Liver (tissue), 9 donors: ENCODE results near the gene NOM1. TPM values are rescaled to one million over a fixed set of nuclear protein-coding genes. Genes with fewer than 3 reads are reported as not detected.

Source experiments
- DNase-seq: peaks from one replicate; pipeline ENCODE4 v3.0.0-alpha.2; 2017; ENCODE audit warnings: low spot score
- H3K27ac ChIP-seq, 2 donors: one replicate each; pipeline ENCODE4 v1.7.0; 2013; ENCODE audit warnings: inconsistent platforms in 2 of 2, low read length in 2 of 2, control low read depth in 1 of 2, low read depth in 1 of 2, mild to moderate bottlenecking in 1 of 2
- H3K27me3 ChIP-seq, 4 donors: one replicate each; pipeline versions ENCODE4 v1.6.1 to v1.7.0; 2013; ENCODE audit warnings: low read length in 3 of 4, inconsistent platforms in 1 of 4, mild to moderate bottlenecking in 1 of 4, moderate library complexity in 1 of 4; ENCODE audit not compliant: control insufficient read depth in 4 of 4, insufficient read depth in 4 of 4
- H3K36me3 ChIP-seq, 4 donors: one replicate each; pipeline versions ENCODE4 v1.6.1 to v1.7.0; 2013; ENCODE audit warnings: low read length in 3 of 4, mild to moderate bottlenecking in 3 of 4, low read depth in 1 of 4, moderate library complexity in 1 of 4; ENCODE audit not compliant: control insufficient read depth in 4 of 4, insufficient read depth in 3 of 4
- H3K4me1 ChIP-seq, 4 donors: one replicate each; pipeline versions ENCODE4 v1.6.1 to v1.7.0; 2013; ENCODE audit warnings: low read length in 3 of 4, mild to moderate bottlenecking in 3 of 4, moderate library complexity in 1 of 4; ENCODE audit not compliant: control insufficient read depth in 4 of 4, insufficient read depth in 4 of 4
- H3K4me3 ChIP-seq, 3 donors: one replicate each; pipeline versions ENCODE4 v1.6.1 to v1.7.0; 2013; ENCODE audit warnings: low read length in 3 of 3, control low read depth in 1 of 3, low read depth in 1 of 3, mild to moderate bottlenecking in 1 of 3
- H3K9ac ChIP-seq, 2 donors: one replicate each; pipeline ENCODE4 v1.7.0; 2013; ENCODE audit warnings: low read length in 2 of 2, mild to moderate bottlenecking in 2 of 2, moderate library complexity in 2 of 2, control low read depth in 1 of 2, low read depth in 1 of 2
- H3K9me3 ChIP-seq, 4 donors: one replicate each; pipeline versions ENCODE4 v1.6.1 to v1.7.0; 2013; ENCODE audit warnings: low read length in 3 of 4; ENCODE audit not compliant: control insufficient read depth in 4 of 4
- CTCF ChIP-seq: fragments of 150-350 bp; IDR thresholded peaks from 2 replicates; pipeline ENCODE4 v1.5.1; 2017; ENCODE audit warnings: improper control_type of control experiment, low read depth, low read length; ENCODE audit not compliant: missing input control
- FOXA1 ChIP-seq: IDR thresholded peaks from 2 replicates; pipeline ENCODE4 v1.6.1; 2016; ENCODE audit warnings: antibody characterized with exemption
- FOXA2 ChIP-seq: IDR thresholded peaks from 2 replicates; pipeline ENCODE4 v1.6.1; 2016; ENCODE audit warnings: antibody characterized with exemption
- GABPA ChIP-seq, 2 donors: IDR thresholded peaks in 1 of 2; conservative IDR thresholded peaks in 1 of 2; 2 replicates each; pipeline ENCODE4 v1.6.1; 2016; ENCODE audit warnings: antibody characterized with exemption in 2 of 2, mild to moderate bottlenecking in 1 of 2, moderate library complexity in 1 of 2
- HNF4A ChIP-seq, 2 donors: conservative IDR thresholded peaks; 2 replicates each; pipeline ENCODE4 v1.6.1; 2016; ENCODE audit warnings: antibody characterized with exemption in 2 of 2, mild to moderate bottlenecking in 2 of 2
- HNF4G ChIP-seq: IDR thresholded peaks from 2 replicates; pipeline ENCODE4 v1.6.1; 2016; ENCODE audit warnings: antibody characterized with exemption
- JUND ChIP-seq, 2 donors: IDR thresholded peaks; 2 replicates each; pipeline ENCODE4 v1.6.1; 2016; ENCODE audit warnings: antibody characterized with exemption in 2 of 2
- NR2F2 ChIP-seq: IDR thresholded peaks from 2 replicates; pipeline ENCODE4 v1.6.1; 2016; ENCODE audit warnings: antibody characterized with exemption
- RAD21 ChIP-seq, 2 donors: IDR thresholded peaks; 2 replicates each; pipeline ENCODE4 v1.6.1; 2016; ENCODE audit warnings: antibody characterized with exemption in 2 of 2, mild to moderate bottlenecking in 2 of 2
- TAF1 ChIP-seq: conservative IDR thresholded peaks from 2 replicates; pipeline ENCODE4 v1.6.1; 2016; ENCODE audit warnings: antibody characterized with exemption, mild to moderate bottlenecking
- ZBTB33 ChIP-seq: IDR thresholded peaks from 2 replicates; pipeline ENCODE4 v1.6.1; 2016; ENCODE audit warnings: antibody characterized with exemption
- WGBS: extraction: QIAGEN DNeasy Blood & Tissue Kit; methylation state at CpG from one replicate; pipeline ENCODE4 v1.1.7; 2013; 5-methylcytosine and 5-hydroxymethylcytosine counted together
- polyA plus RNA-seq, 2 donors: library from polyadenylated mRNA; stranded (reverse) in 1 of 2; unstranded in 1 of 2; fragments of 200-250 nt in 1 of 2; fragments of >200 nt in 1 of 2; fragmentation: Nextera tagmentation in 1 of 2; extraction: Ambion mirVana in 1 of 2; gene quantifications; one replicate each; pipeline versions ENCODE4 v1.2.1 to v1.2.3, GENCODE V29; 2013 to 2015
- total RNA-seq, 2 donors: library from RNA; depleted of rRNA; stranded (reverse); fragments of >200 nt; gene quantifications; one replicate each; pipeline ENCODE4 v1.2.3, GENCODE V29; 2014
- TF ChIP-seq, protein P1 (sequence below): IDR thresholded peaks from 2 replicates; pipeline ENCODE4 v1.6.1; 2016; ENCODE audit warnings: antibody characterized with exemption
- TF ChIP-seq, protein P2 (sequence below): IDR thresholded peaks from 2 replicates; pipeline ENCODE4 v1.6.1; 2016; ENCODE audit warnings: antibody characterized with exemption
- TF ChIP-seq, protein P3 (sequence below): IDR thresholded peaks from 2 replicates; pipeline ENCODE4 v1.6.1; 2016; ENCODE audit warnings: antibody characterized with exemption, mild to moderate bottlenecking
- donor health status: healthy.
- donor health status: healthy.
- donor health status: healthy.
- donor health status: healthy.
- donor health status: healthy.

NOM1 gene
- total and polyA plus RNA-seq, 4 donors, result 4.0 to 11.4 (median 6.2) TPM

- TF ChIP-seq NR2F2 (no peak), FOXA1 (no peak), HNF4A (conservative IDR thresholded peaks at IDR 0.05) (no peak), ZBTB33 (no peak), CTCF (no peak), RAD21 (IDR thresholded peaks at IDR 0.05) (no peak), JUND (IDR thresholded peaks at IDR 0.05) (no peak), GABPA (IDR thresholded peaks at IDR 0.05 in 1 of 2, conservative IDR thresholded peaks at IDR 0.05 in 1 of 2) (no peak), TAF1 (no peak), FOXA2 (no peak), HNF4G (no peak)
- TF ChIP-seq, protein P1, sequence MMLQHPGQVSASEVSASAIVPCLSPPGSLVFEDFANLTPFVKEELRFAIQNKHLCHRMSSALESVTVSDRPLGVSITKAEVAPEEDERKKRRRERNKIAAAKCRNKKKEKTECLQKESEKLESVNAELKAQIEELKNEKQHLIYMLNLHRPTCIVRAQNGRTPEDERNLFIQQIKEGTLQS, result no peak
- TF ChIP-seq, protein P2, sequence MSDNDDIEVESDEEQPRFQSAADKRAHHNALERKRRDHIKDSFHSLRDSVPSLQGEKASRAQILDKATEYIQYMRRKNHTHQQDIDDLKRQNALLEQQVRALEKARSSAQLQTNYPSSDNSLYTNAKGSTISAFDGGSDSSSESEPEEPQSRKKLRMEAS, result no peak
- TF ChIP-seq, protein P3, sequence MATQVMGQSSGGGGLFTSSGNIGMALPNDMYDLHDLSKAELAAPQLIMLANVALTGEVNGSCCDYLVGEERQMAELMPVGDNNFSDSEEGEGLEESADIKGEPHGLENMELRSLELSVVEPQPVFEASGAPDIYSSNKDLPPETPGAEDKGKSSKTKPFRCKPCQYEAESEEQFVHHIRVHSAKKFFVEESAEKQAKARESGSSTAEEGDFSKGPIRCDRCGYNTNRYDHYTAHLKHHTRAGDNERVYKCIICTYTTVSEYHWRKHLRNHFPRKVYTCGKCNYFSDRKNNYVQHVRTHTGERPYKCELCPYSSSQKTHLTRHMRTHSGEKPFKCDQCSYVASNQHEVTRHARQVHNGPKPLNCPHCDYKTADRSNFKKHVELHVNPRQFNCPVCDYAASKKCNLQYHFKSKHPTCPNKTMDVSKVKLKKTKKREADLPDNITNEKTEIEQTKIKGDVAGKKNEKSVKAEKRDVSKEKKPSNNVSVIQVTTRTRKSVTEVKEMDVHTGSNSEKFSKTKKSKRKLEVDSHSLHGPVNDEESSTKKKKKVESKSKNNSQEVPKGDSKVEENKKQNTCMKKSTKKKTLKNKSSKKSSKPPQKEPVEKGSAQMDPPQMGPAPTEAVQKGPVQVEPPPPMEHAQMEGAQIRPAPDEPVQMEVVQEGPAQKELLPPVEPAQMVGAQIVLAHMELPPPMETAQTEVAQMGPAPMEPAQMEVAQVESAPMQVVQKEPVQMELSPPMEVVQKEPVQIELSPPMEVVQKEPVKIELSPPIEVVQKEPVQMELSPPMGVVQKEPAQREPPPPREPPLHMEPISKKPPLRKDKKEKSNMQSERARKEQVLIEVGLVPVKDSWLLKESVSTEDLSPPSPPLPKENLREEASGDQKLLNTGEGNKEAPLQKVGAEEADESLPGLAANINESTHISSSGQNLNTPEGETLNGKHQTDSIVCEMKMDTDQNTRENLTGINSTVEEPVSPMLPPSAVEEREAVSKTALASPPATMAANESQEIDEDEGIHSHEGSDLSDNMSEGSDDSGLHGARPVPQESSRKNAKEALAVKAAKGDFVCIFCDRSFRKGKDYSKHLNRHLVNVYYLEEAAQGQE, result no peak
- no peaks in the 10 kb centered on the region for H3K9me3 ChIP-seq
- no peak overlapping the region for H3K27ac ChIP-seq
- no peaks in the 10 kb centered on the region for H3K36me3 ChIP-seq
- H3K27me3 ChIP-seq, result peaks cover 8 to 46% (median 15%) of the 10 kb centered on the region in 4 donors
- H3K9ac ChIP-seq, result no peak overlapping the region
- H3K4me1 ChIP-seq, result peaks cover 10 to 31% (median 19%) of the 10 kb centered on the region in 4 donors
- no peak for DNase-seq
- 1% methylated on average over 123 of the region's 130 CpGs for WGBS
- H3K4me3 ChIP-seq, result peak overlapping the region in 2 of 3 donors; percentile 37 to 54
Observed at GRCh38 chr7:157009778-157010587, 60.5 kb downstream of the NOM1 start.
